RWPE1 (cell line): Measurements from ENCODE around the gene ZCCHC24.

ENCODE experiments used
- CTCF ChIA-PET: fragments of 350-600 bp; sonication (Branson Sonifier 250); formaldehyde crosslinking; extraction: SDS; loops from one replicate; lab custom pipeline; 2021; lab: Yijun Ruan, JAX
- POLR2A ChIA-PET: fragments of 400-600 bp; formaldehyde crosslinking; extraction: SDS; loops from one replicate; lab custom pipeline; 2020; ENCODE audit warnings: antibody characterized with exemption; ENCODE audit not compliant: low non-redundant PET; lab: Yijun Ruan, JAX
- DNase-seq: peaks from one replicate; pipeline ENCODE4 v3.0.0; 2012; ENCODE audit warnings: low spot score
- H3K27ac ChIP-seq: fragments of 450-650 bp; 2 replicates; pipeline ENCODE4 v1.5.1; 2017
- TF ChIP-seq, protein P1 (sequence below): fragments of 450-650 bp; conservative IDR thresholded peaks from 2 replicates; pipeline ENCODE4 v1.5.1; 2017; ENCODE audit warnings: low read depth, mild to moderate bottlenecking

Gene ZCCHC24

DNA sequence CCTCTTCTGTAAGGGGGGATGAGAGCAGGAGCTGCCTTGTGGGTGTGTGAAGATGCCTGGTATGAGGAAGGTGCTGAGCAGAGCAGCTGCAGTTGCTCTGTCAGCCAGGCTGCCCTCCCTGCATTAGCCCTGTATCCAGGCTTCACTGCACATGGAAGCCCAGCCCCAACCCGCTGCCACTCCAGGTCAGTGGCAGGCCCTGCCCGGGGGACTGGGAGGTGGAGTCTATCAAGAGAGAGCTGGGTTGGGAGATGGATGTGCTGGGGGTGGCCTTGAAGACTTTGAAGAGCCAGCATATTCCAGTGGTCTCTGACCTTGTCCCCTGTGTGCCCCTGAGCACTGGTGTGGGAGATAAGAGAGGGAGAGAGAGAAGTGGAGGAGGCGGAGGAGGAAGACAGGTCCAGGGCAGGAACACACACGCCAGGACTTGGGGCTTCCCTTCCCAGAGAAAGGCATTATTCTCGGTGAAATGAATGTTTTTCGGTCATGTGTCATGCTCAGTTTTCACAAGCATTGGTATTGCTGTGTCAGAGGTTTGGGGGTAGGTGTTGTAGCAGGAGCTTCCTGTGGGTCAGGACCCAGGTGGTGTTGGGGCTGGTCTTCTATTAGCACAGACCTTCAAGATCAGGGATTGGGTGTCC lies 95.5 kb downstream of the ZCCHC24 start:
- H3K27ac ChIP-seq, result peak overlapping the region; percentile 85
- POLR2A ChIA-PET, result interaction anchor here (0.6 kb wide), 1 partner anchor 47 kb away, joined by 4 read pairs; no protein-coding TSS in a partner anchor
- DNase-seq, result no peak
- TF ChIP-seq, protein P1, sequence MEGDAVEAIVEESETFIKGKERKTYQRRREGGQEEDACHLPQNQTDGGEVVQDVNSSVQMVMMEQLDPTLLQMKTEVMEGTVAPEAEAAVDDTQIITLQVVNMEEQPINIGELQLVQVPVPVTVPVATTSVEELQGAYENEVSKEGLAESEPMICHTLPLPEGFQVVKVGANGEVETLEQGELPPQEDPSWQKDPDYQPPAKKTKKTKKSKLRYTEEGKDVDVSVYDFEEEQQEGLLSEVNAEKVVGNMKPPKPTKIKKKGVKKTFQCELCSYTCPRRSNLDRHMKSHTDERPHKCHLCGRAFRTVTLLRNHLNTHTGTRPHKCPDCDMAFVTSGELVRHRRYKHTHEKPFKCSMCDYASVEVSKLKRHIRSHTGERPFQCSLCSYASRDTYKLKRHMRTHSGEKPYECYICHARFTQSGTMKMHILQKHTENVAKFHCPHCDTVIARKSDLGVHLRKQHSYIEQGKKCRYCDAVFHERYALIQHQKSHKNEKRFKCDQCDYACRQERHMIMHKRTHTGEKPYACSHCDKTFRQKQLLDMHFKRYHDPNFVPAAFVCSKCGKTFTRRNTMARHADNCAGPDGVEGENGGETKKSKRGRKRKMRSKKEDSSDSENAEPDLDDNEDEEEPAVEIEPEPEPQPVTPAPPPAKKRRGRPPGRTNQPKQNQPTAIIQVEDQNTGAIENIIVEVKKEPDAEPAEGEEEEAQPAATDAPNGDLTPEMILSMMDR, result no peak
- CTCF ChIA-PET, result interaction anchor here (1.1 kb wide), 1 partner anchor 9 kb away, joined by 3 read pairs; no protein-coding TSS in a partner anchor

DNA sequence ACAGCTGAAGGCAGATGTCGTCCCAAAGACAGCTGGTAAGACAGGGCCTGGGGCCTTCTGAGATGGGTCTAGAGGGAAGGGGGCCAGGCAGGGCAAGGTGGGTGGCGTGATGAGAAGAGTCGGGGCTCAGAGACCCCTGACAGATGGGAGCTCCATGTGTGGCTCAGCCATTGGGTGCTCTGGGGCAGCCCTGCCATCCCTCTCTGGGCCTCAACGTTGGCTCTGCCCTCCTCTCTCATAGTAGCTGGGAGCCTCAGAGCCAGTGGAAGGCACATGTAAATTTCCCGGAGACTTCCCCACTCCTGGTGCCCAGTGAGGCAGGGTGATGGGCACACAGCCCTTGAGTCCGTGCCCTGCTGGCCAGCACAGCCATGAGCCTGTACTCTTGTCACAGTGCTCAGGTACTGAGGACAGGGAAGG lies 96.3 kb downstream of the ZCCHC24 start:
- no peak for DNase-seq
- TF ChIP-seq, protein P1, result no peak
- POLR2A ChIA-PET, result no interaction called here
- peak overlapping the region; percentile 85 for H3K27ac ChIP-seq
- CTCF ChIA-PET, result interaction anchor here (1.1 to 1.5 kb wide), 2 partner anchors 10 to 25 kb away, joined by 3 to 7 read pairs; no protein-coding TSS in a partner anchor

DNA sequence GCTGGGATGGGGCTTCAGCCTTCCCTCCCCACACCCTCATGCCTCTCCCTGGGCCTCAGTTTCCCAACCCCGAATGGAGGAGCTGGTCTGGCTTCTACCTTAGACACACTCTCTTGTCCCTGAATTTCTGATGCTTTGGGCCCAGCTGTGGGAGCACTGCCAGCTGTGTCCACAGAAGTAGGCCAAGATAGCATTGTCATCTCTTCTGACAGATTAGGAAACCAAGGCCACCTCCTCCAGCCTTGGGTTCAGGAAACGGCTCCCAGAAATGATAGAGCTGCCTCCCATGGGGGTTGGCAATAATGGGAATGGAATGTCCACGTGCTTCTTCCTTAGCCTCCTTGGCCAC lies 96.8 kb downstream of the ZCCHC24 start:
- no peak for DNase-seq
- POLR2A ChIA-PET, result interaction anchor here (0.6 kb wide), 1 partner anchor 346 kb away, joined by 3 read pairs; no protein-coding TSS in a partner anchor
- CTCF ChIA-PET, result interaction anchor here (0.6 to 1.5 kb wide), 4 partner anchors 11 to 498 kb away, joined by 3 to 7 read pairs (median 4); no protein-coding TSS in a partner anchor
- TF ChIP-seq, protein P1, result no peak
- H3K27ac ChIP-seq, result peak overlapping the region; percentile 85

DNA sequence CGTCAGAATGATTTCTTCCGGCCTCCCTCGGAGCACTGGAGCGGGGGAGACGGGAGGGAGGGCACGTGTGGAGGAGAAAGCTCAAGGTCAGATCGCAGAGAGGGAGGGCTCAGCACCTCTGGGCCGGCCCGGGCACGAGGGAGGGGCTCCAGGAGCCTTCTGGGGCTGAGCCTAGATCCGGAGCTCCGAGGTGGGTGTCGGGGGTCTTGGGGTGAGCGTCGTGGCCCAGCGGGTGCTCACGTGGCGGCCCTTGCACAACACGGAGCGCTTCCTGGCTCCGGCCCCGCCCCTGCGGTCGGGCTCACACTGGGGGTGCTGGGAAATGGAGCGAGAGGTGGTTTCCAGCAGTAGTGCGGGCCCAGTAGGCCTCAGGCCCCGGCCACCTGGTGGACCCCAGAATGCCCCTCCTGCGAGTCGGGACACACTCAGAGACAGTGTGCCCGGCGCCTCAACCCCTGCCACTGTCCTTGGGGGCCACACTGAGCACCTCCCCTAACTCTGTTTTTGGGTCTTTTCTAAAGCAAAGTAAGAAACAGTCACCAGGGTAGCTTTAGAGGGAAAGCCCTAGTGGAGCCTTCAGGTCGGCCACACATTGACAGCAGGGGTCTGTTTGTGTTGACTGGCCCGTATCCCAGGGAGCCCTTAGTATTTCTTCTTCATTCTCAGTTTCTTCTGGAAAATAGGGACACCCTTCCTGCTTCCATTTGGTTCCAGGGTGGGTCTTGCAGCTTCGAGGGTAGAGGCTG lies 97.4 kb downstream of the ZCCHC24 start:
- DNase-seq, result peak; percentile 68
- TF ChIP-seq, protein P1, result no peak
- peak overlapping the region; percentile 85 for H3K27ac ChIP-seq
- ChIA-PET POLR2A (interaction anchor here (0.6 kb wide), 1 partner anchor 346 kb away, joined by 3 read pairs; no protein-coding TSS in a partner anchor), CTCF (interaction anchor here (0.6 to 1.5 kb wide), 6 partner anchors 26 to 498 kb away, joined by 3 to 7 read pairs (median 4); no protein-coding TSS in a partner anchor)

DNA sequence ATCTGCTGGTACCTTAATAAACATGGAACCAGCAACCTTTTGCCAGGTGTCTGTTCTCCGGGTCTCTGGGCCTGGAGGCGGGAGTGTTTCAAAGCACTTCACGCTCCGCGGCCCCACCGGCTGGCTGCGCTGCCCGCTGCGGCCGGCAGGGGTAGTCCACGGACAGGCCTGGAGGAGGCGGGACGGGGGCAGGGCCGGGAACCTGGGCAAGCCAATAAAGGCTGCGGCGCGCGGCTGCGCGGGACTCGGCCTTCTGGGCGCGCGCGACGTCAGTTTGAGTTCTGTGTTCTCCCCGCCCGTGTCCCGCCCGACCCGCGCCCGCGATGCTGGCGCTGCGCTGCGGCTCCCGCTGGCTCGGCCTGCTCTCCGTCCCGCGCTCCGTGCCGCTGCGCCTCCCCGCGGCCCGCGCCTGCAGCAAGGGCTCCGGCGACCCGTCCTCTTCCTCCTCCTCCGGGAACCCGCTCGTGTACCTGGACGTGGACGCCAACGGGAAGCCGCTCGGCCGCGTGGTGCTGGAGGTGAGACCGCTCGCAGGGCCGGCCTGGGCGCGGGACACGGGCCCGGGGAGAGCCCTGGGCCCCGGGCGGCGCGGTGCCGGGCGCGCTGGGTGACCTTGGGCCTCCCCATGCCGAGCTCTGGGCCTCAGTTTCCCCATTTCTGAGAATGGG lies 98.1 kb downstream of the ZCCHC24 start, which contains the start of gene PPIF:
TSS of gene PPIF (plus strand) at position 244 of the 668 bp plus-strand sequence. CDS start at position 324, 80 bp downstream.
- peak; percentile 96 for DNase-seq
- TF ChIP-seq, protein P1, result peak; percentile 94
- CTCF ChIA-PET, result interaction anchor here (0.6 to 1.1 kb wide), 6 partner anchors 12 to 364 kb away, joined by 3 to 5 read pairs (median 4); no protein-coding TSS in a partner anchor
- POLR2A ChIA-PET, result no interaction called here
- H3K27ac ChIP-seq, result peak within 1 kb of the TSS; percentile 85
